ENCODE measurements around the gene SRPX.

The SRPX gene

DNA sequence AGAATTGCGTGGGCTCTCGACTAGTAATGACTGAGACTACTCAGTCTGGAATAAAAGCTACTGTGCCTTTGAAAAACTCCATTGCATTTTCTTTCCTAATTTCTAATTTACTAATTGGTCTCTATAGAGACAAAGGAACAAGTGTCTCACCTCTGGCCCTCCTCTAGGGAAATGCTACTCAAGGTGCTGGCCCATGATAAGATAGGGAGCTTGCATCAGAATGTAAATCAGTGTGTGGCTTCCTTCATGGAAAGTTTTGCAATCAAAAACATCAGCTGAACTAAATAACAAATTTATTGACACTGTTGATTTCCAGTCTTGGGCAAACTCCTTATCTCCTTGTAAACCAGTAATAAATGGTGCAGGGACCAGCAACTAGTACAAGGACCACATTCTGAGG is 81.8 kb downstream of the SRPX start:
- no peak for DNase-seq (ENCODE audit: low read depth)

DNA sequence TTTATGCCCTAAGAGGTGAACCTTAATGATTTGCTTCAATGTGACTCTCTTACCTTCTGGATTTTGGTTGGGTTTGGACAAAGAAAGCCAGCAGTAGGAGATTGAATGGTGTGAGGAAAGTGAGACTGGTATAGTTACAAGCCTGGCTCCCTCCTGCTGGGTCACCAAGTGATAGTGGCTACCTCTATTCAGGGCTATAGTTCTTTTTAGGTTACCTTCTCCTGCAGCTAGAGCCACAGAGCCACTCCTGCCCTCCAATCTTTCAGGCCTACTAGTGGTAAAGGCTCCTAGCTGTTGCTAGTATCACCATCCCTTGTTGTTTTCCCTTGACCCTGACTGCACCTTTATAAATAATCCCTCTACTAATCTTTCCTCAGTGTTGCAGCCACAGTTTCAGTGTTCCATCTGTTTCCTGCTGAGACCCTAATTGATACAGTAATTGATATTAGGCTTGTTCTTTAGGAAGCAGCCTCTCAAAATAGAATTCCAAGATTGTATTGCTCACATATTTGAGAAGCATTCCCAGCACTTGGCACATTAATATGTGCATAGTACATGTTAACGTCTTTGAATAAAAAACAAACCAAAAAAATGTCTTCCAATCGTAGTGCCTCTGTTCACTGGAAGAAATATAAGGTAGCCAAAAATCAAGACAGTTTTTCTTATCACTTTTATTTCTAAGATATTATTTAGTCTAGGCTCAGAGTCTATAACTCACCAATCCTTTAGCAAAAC is 82.3 kb downstream of the SRPX start:
- DNase-seq (ENCODE audit: low read depth), result no peak

DNA sequence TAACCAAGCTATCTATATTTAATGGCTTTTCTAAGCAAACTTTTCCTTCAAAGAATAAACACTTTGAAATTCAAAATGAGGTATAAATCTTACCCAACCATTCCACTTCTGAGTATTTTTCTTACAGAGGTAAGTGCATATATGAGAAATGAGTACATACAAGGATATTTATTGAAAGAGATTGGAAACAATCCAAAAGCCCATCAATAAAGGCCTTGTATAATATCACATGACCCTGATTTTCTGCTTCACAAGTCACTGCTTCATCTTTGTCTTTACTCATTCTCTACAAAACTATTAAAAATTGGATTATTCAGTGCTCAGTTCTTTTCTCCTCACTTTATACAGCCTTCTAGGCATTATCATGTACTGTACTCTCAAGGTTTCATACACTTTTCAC is 91.3 kb downstream of the SRPX start:
- no peak for DNase-seq (ENCODE audit: low read depth)

- no peak for DNase-seq (ENCODE audit: low read depth)
Measured at GRCh38 chrX:38127961-38128360, 92.7 kb downstream of the SRPX start.

- no peak for DNase-seq (ENCODE audit: low read depth)
Measured at GRCh38 chrX:38126179-38126578, 94.5 kb downstream of the SRPX start.

GRCh38 chrX:38124000-38124399 is 96.7 kb downstream of the SRPX start:
- DNase-seq (ENCODE audit: low read depth), result no peak

- DNase-seq (ENCODE audit: low read depth), result no peak
Measured at GRCh38 chrX:38117485-38117884, 103.2 kb downstream of the SRPX start.

- DNase-seq (ENCODE audit: low read depth), result no peak
Measured at GRCh38 chrX:38116706-38117105, 104.0 kb downstream of the SRPX start.

DNA sequence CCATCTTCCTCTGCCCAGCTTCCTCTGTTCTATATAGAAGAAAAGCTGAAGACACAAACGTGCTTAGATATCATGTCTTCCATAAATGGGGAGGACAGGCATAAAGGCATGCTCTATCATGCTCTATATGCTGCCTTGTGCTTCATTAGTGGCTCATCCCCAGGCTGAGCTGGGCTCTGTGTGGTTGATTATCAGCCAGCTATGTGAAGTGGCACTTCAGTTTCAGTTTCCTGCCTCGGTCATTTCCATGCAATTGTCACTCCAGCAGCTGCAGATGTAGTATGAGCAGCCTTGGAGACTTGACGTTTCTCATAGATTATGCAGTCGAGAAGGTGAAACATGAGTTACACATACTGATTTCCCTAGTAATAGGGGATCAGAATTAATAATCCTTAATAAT is 108.1 kb downstream of the SRPX start:
- DNase-seq (ENCODE audit: low read depth), result no peak

GRCh38 chrX:38111196-38111595 is 109.5 kb downstream of the SRPX start:
- no peak for DNase-seq (ENCODE audit: low read depth)

DNA sequence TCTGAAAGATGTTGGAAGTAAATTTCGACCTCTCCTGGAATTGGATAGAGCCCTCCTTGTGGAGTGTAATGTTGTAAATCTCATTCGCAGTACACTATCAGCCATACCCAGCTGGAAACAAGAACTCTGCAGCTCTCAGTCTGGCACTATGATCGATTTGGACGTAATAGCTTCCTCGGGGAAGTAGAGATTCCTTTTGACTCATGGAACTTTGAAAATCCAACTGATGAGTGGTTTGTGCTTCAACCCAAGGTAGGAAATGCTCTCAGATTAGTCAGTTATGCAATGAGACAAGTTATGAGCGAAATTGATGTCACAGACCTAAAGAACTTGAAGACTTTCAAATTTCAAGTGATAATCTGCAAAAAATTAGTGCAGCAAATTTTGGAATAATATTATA is 110.4 kb downstream of the SRPX start:
- no peak for DNase-seq (ENCODE audit: low read depth)

- DNase-seq (ENCODE audit: low read depth), result no peak
Measured at GRCh38 chrX:38109042-38109898, 111.4 kb downstream of the SRPX start.

DNA sequence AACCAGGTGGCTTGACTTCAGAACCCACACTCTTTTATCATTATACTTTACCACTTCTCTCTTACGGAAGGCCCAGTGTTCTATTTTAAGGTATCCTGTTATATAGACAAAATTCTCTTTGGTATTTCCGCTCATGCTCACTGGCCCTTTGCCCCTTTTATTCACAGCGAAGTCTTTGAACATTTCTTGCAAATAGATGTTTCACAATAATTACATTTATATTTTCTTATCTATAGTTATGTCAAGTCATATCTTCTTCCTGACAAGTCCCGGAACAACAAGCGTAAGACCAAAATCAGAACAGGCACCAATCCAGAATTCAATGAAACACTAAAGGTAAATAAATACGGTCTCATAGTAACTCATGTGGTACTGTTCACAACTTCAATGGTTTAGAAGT is 112.3 kb downstream of the SRPX start:
- no peak for DNase-seq (ENCODE audit: low read depth)

GRCh38 chrX:38106991-38107655 is 113.5 kb downstream of the SRPX start:
- no peak for DNase-seq (ENCODE audit: low read depth)

- DNase-seq (ENCODE audit: low read depth), result no peak
Measured at GRCh38 chrX:38105216-38105725, 115.4 kb downstream of the SRPX start.

- no peak for DNase-seq (ENCODE audit: low read depth)
Measured at GRCh38 chrX:38103857-38104812, 116.5 kb downstream of the SRPX start.

DNA sequence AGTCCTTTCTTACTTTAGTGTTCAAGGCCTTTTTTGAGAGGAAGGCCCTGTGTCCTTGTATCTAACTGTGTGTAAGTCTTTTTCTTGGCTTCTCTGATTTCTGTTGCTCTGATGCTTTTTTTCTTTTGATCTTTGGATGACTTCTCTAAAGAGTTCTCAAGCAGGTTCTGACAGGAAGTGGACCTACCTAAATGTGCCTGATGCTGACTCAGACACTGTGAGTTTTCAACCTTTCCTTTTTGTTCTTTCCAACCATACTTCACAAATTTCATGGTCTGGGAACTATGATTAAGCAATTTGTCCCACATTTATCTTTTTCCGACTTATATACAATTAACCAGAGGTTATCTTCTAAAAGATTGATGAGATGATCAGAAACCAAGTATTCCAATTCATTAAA is 117.8 kb downstream of the SRPX start:
- no peak for DNase-seq (ENCODE audit: low read depth)

DNA sequence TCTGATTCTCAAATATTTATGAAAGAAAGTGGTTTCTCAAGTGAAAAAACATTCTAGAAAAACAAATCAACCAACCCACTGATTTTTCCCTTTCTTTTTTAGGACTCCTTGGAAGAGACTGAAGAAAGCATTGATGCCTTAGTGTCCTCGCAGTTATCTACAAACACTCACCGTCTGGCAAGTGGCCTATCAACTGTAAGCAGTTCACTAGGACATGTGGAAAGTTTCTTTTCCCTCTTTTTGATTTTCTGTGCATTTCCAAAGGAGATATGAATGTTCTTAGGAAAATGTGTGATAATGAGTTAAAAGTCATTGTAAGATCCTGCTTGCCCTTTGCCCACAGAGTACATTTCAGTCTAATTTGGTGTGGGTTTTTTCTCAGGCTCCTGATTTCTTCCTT is 118.4 kb downstream of the SRPX start:
- no peak for DNase-seq (ENCODE audit: low read depth)

- DNase-seq (ENCODE audit: low read depth), result no peak
Measured at GRCh38 chrX:38099688-38100087, 121.0 kb downstream of the SRPX start.

Data from activated T-cell treated with anti-CD3 and anti-CD28 coated beads for 48 hours (primary cell).